GM21576 (cell line): Measurements from ENCODE around the gene OR51B2.
"Not testable (repeated sequence)": the region's sequence is repeated elsewhere in the genome, so short reads cannot be mapped to it uniquely, and the experiment has no call there.

Experiments
- ATAC-seq: cut with Tn5 transposase; IDR thresholded peaks from one replicate; pipeline ENCODE4 v1.9.1; 2021; ENCODE audit warnings: mild to moderate bottlenecking, moderate library complexity; ENCODE audit not compliant: unreplicated experiment

Gene OR51B2

GRCh38 chr11:5324197-5324596 lies at the start of gene OR51B2:
OR51B2 (minus strand) TSS chr11:5324297; CDS start chr11:5324297, 0 bp downstream.
- no peak for ATAC-seq

GRCh38 chr11:5369789-5370188 lies 45.7 kb upstream of the OR51B2 start:
- peak; percentile 55 for ATAC-seq

GRCh38 chr11:5368502-5369043 lies 44.5 kb upstream of the OR51B2 start:
- ATAC-seq = no peak

GRCh38 chr11:5367448-5368074 lies 43.5 kb upstream of the OR51B2 start:
- ATAC-seq = no peak

- ATAC-seq = no peak
Observed at GRCh38 chr11:5366856-5367255, 42.8 kb upstream of the OR51B2 start.

- not testable (repeated sequence) for ATAC-seq
Observed at GRCh38 chr11:5366365-5366764, 42.3 kb upstream of the OR51B2 start.

GRCh38 chr11:5364214-5364613 lies 40.1 kb upstream of the OR51B2 start:
- no peak for ATAC-seq

- ATAC-seq = no peak
Observed at GRCh38 chr11:5363679-5364078, 39.6 kb upstream of the OR51B2 start.

GRCh38 chr11:5362017-5362625 lies 38.0 kb upstream of the OR51B2 start:
- ATAC-seq = no peak

- not testable (repeated sequence) for ATAC-seq
Observed at GRCh38 chr11:5356031-5356430, 31.9 kb upstream of the OR51B2 start.

GRCh38 chr11:5351208-5351607 lies 27.1 kb upstream of the OR51B2 start, which contains the start of gene OR51B6:
OR51B6 (plus strand) TSS chr11:5351508; CDS start chr11:5351508, 0 bp downstream.
- ATAC-seq = no peak

- ATAC-seq = no peak
Observed at GRCh38 chr11:5349550-5349949, 25.5 kb upstream of the OR51B2 start.

GRCh38 chr11:5348551-5349194 lies 24.6 kb upstream of the OR51B2 start:
- ATAC-seq = no peak

GRCh38 chr11:5345831-5346230 lies 21.7 kb upstream of the OR51B2 start:
- no peak for ATAC-seq

GRCh38 chr11:5343474-5344335 lies 19.6 kb upstream of the OR51B2 start, which contains the start of gene OR51B5:
OR51B5 (minus strand) TSS chr11:5343524; CDS start chr11:5343524, 0 bp downstream.
- no peak for ATAC-seq

- peak; percentile 64 for ATAC-seq
Observed at GRCh38 chr11:5339771-5340322, 15.8 kb upstream of the OR51B2 start.

- not testable (repeated sequence) for ATAC-seq
Observed at GRCh38 chr11:5337253-5337652, 13.2 kb upstream of the OR51B2 start.

- ATAC-seq = no peak
Observed at GRCh38 chr11:5336331-5336730, 12.2 kb upstream of the OR51B2 start.

- no peak for ATAC-seq
Observed at GRCh38 chr11:5335170-5335569, 11.1 kb upstream of the OR51B2 start.

- no peak for ATAC-seq
Observed at GRCh38 chr11:5317292-5317691, 6.8 kb downstream of the OR51B2 start.
